ENCODE data around the gene TLN1. TPM values are rescaled to one million over a fixed set of nuclear protein-coding genes. Genes with fewer than 3 reads are reported as not detected.

Gene TLN1
- total and polyA plus RNA-seq, 10 of the 15 experiments (the other 5 are each of a cell fraction or from before 2014, with no cell fraction given): 11.6 to 305 (median 71.9) TPM

DNA sequence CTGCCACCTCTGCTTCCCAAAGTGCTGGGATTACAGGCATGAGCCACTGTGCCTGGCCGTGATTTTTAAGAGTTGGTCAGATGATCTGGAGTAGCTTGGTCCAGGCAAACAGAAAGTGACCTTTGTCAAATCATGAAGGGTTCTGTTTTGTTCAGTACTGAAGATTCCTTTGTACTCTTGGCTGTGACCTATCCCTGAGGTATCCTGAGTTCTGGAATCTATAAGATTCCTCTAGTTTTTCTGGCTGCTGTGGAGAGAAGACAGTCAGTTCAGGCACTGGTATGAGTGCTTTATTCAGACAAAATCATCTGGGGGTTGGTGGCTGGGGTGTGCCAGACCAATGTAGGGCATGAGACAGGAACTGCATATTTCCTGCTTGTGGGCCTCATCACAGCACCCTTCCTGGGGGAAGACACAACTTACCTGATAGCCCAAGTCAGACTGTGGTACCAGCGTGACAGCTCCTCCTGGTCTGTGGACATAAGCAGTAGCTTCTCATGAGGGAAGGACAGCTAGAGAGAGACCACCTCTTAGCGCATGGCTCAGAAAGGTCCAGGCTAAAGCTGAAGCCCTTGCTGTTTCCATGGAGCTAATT is 70.1 kb downstream of the TLN1 start:
- Histone ChIP-seq H3K27ac (ENCODE audit: control insufficient read depth, insufficient read depth) (peak overlapping the region; percentile 45), H3K36me3 (ENCODE audit: control insufficient read depth in 2 of 2, insufficient read depth in 2 of 2, low read length in 1 of 2) (peaks cover 6 to 9% of the 10 kb centered on the region in 2 experiments; a peak in 3 of 4 replicates), H3K4me2 (ENCODE audit: control insufficient read depth, insufficient read depth) (peak overlapping the region; percentile 55), H2AFZ (ENCODE audit: control insufficient read depth, low read depth, low read length) (no peak overlapping the region), H3K4me3 (0 out of 2 replicates have a peak overlapping the region, but pooled peaks have one; percentile 18), H3K27me3 (replicated peaks in 1 of 2; ENCODE audit: control insufficient read depth in 2 of 2, insufficient read depth in 2 of 2, low read length in 1 of 2) (no peaks in the 10 kb centered on the region), H3K9ac (ENCODE audit: control insufficient read depth, insufficient read depth, low read length) (peak overlapping the region; percentile 9; the same call in 1 of the 2 replicates), H3K79me2 (ENCODE audit: control insufficient read depth, insufficient read depth, low read length) (peaks cover 43% of the 10 kb centered on the region), H3K4me1 (ENCODE audit: control insufficient read depth, insufficient read depth, low read length) (peaks cover 43% of the 10 kb centered on the region), H3K9me3 (replicated peaks; ENCODE audit: control insufficient read depth, insufficient read depth, low read length) (no peaks in the 10 kb centered on the region), H4K20me1 (ENCODE audit: control insufficient read depth, insufficient read depth) (no peaks in the 10 kb centered on the region)
- RAD21 ChIA-PET (ENCODE audit: unreplicated experiment): interaction anchor here (0.5 to 9.7 kb wide), 10 partner anchors 14 to 165 kb away, joined by 3 to 95 read pairs (median 7); partner anchors contain the start of genes CREB3, GBA2, RGP1 and SIT1
- TF ChIP-seq GABPA (IDR thresholded peaks at IDR 0.05; ENCODE audit: low read depth): no peak
- no peak for TF ChIP-seq TCF3 (IDR thresholded peaks at IDR 0.05; ENCODE audit: borderline replicate concordance, insufficient read depth, low read depth, low read length)
- no peak for TF ChIP-seq RAD21 (IDR thresholded peaks at IDR 0.05; ENCODE audit: insufficient read depth, low read depth, low read length)
- TF ChIP-seq ZNF622 (IDR thresholded peaks at IDR 0.05): no peak
- TF ChIP-seq POLR2A (IDR thresholded peaks at IDR 0.05; ENCODE audit: low read depth, low read length): peak; percentile 1; the same call in 1 of the 2 replicates
- in situ Hi-C loops (cut with MboI): no loop called here
- SMC1A ChIA-PET (ENCODE audit: uncharacterized antibody, unreplicated experiment): interaction anchor here (0.6 to 12.5 kb wide), 15 partner anchors 8 to 220 kb away, joined by 3 to 145 read pairs (median 3); partner anchors contain the start of genes CREB3, SIT1 and TLN1
- ATAC-seq (no peak), DNase-seq (ENCODE audit: low read depth, low spot score) (no peak), FAIRE-seq (no peak)
- CTCF ChIA-PET: interaction anchor here (0.6 to 13.5 kb wide), 23 partner anchors 9 to 164 kb away, joined by 3 to 227 read pairs (median 7); partner anchors contain the start of genes CA9, CREB3, HINT2 and SIT1
- WGBS (ENCODE audit: insufficient coverage, insufficient replicate concordance, low lambda C conversion rate, missing lambda C conversion rate): 53% methylated on average over 3 of the region's 3 CpGs
- intact Hi-C loops (cut with micrococcal nuclease; ENCODE audit: unreplicated experiment): no loop called here
- BruUV-seq (replicated peaks): no TSS peak
- POLR2A ChIA-PET: interaction anchor here (0.7 to 10.9 kb wide), 12 partner anchors 11 to 150 kb away, joined by 3 to 163 read pairs (median 4); partner anchors contain the start of genes CA9, CREB3, SIT1 and SPAG8
